MM.1S (cell line): ENCODE results near the gene LYSET.

Experiments used
- EZH2phosphoT487 ChIP-seq: fragments of 300-600 bp; sonication (generic); IDR thresholded peaks from 2 replicates; pipeline ENCODE4 v1.6.1; 2018; ENCODE audit warnings: antibody characterized with exemption, low read length
- TF ChIP-seq, protein P1 (sequence below): fragments of 300-600 bp; sonication (generic); IDR thresholded peaks from 2 replicates; pipeline ENCODE4 v1.5.1; 2016; ENCODE audit warnings: antibody characterized with exemption, low read length, mixed read lengths

- TF ChIP-seq, protein P1, sequence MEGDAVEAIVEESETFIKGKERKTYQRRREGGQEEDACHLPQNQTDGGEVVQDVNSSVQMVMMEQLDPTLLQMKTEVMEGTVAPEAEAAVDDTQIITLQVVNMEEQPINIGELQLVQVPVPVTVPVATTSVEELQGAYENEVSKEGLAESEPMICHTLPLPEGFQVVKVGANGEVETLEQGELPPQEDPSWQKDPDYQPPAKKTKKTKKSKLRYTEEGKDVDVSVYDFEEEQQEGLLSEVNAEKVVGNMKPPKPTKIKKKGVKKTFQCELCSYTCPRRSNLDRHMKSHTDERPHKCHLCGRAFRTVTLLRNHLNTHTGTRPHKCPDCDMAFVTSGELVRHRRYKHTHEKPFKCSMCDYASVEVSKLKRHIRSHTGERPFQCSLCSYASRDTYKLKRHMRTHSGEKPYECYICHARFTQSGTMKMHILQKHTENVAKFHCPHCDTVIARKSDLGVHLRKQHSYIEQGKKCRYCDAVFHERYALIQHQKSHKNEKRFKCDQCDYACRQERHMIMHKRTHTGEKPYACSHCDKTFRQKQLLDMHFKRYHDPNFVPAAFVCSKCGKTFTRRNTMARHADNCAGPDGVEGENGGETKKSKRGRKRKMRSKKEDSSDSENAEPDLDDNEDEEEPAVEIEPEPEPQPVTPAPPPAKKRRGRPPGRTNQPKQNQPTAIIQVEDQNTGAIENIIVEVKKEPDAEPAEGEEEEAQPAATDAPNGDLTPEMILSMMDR, result peak; percentile 46
- TF ChIP-seq EZH2phosphoT487, result no peak
These were observed 34.1 kb downstream of the LYSET start for GRCh38 chr14:93219103-93219726.
